ENCODE measurements around the gene WDFY4. TPM values are rescaled to one million over a fixed set of nuclear protein-coding genes. Genes with fewer than 3 reads are reported as not detected.

The WDFY4 gene, protein sequence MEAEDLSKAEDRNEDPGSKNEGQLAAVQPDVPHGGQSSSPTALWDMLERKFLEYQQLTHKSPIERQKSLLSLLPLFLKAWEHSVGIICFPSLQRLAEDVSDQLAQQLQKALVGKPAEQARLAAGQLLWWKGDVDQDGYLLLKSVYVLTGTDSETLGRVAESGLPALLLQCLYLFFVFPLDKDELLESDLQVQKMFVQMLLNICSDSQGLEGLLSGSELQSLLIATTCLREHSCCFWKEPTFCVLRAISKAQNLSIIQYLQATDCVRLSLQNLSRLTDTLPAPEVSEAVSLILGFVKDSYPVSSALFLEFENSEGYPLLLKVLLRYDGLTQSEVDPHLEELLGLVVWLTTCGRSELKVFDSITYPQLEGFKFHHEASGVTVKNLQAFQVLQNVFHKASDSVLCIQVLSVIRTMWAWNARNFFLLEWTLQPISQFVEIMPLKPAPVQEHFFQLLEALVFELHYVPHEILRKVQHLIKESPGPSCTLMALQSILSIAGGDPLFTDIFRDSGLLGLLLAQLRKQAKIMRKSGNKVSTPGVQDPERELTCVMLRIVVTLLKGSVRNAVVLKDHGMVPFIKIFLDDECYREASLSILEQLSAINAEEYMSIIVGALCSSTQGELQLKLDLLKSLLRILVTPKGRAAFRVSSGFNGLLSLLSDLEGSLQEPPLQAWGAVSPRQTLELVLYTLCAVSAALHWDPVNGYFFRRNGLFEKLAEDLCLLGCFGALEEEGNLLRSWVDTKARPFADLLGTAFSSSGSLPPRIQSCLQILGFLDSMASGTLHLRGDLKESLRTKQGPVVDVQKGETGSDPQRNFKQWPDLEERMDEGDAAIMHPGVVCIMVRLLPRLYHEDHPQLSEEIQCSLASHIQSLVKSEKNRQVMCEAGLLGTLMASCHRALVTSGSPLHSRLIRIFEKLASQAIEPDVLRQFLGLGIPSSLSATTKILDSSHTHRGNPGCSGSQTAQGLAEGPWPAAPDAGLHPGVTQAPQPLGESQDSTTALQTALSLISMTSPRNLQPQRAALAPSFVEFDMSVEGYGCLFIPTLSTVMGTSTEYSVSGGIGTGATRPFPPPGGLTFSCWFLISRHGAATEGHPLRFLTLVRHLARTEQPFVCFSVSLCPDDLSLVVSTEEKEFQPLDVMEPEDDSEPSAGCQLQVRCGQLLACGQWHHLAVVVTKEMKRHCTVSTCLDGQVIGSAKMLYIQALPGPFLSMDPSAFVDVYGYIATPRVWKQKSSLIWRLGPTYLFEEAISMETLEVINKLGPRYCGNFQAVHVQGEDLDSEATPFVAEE (N-terminal part only)
- total RNA-seq (under 0.01 and 0.66 TPM in 2 replicates), polyA plus RNA-seq (0.06 and 0.08 TPM in 2 replicates), polyA minus RNA-seq (ENCODE audit: low replicate concordance) (0.19 TPM in 1 of 2 replicates, not detected in the other)
- not detected in 2 replicates for polyA plus RNA-seq (2012)

DNA sequence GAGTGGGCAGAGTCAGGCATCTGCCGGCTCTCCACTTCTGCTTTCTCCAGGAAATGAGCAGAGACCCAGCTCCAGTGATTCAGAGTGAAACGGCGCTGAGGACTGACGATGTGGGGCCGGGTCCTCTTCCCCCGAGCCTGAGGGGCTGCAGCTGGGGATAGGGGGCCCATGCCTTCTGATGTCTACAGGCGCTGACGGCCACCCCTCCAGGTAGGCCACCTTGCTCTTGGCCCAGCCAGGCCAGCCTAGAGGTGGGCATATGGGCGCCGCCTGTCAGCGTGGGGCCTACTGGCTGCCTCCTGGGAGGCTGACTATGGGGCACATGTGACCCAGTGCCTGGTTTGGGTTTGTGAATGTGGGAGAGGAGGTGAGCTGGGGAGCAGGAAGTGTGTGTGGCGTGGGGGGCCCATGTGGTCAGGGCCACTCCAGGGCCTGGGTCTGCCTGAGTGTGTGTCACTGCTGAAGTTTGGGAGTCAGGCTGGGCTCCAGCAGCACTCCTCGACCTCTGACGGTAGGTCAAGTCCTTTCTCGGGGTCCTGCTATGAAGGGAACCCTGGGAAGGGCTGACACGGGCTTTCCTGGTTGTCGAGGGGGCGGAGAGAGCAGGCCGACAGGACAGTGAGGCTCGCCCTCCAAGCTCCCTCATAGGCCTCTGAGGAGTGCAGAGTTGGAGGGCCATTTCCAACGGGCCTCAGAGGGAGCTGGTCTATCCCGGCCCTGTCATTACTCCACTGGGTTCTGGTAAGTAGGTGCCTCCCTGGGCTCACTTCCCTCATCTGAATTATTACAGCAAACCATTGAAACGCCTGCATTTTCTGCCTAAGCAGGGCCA lies at the start of gene WDFY4:
Gene WDFY4 (plus strand): TSS at position 82 of the 832 bp plus-strand sequence. CDS start 24,860 bp downstream, outside the sequence.
- TF ChIP-seq CTCF (conservative IDR thresholded peaks at IDR 0.05 in 1 of 2, IDR thresholded peaks at IDR 0.05 in 1 of 2; ENCODE audit: low read depth in 1 of 2, low read length in 2 of 2), result no peak
- TF ChIP-seq EZH2 (IDR thresholded peaks at IDR 0.05; ENCODE audit: low read length, missing control alignments), result no peak
- H3K36me3 ChIP-seq (ENCODE audit: control insufficient read depth, insufficient read depth, low read length), result no peaks in the 10 kb centered on the region
- H2AFZ ChIP-seq (ENCODE audit: low read length), result no peak within 1 kb of the TSS
- H3K9me3 ChIP-seq (ENCODE audit: control insufficient read depth, insufficient read depth, low read depth, low read length), result no peaks in the 10 kb centered on the region
- H3K27me3 ChIP-seq (ENCODE audit: control insufficient read depth, insufficient read depth, low read length), result peaks cover 3% of the 10 kb centered on the region
- no peaks in the 10 kb centered on the region for H3K4me1 ChIP-seq (ENCODE audit: control insufficient read depth, extremely low read depth, insufficient read depth, low read length)
- no peak for DNase-seq (ENCODE audit: low read depth in 2 of 2)
- H3K4me3 ChIP-seq (replicated peaks in 1 of 4; ENCODE audit: control extremely low read depth in 1 of 4, insufficient read depth in 1 of 4, low read depth in 3 of 4, low read length in 4 of 4), result no peak within 1 kb of the TSS
- no peak within 1 kb of the TSS for H3K9ac ChIP-seq (ENCODE audit: insufficient read depth, low read length)
- no peaks in the 10 kb centered on the region for H3K79me2 ChIP-seq (ENCODE audit: control insufficient read depth, insufficient read depth, low read length)
- H3K4me2 ChIP-seq (ENCODE audit: extremely low read depth, insufficient read depth, low read length), result no peak within 1 kb of the TSS
- H3K27ac ChIP-seq (ENCODE audit: insufficient read depth, low read length), result no peak within 1 kb of the TSS
- no peaks in the 10 kb centered on the region for H4K20me1 ChIP-seq (ENCODE audit: control insufficient read depth, extremely low read depth, insufficient read depth, low read length)

GRCh38 chr10:48634984-48635557 lies 49.6 kb upstream of the WDFY4 start:
- H3K9me3 ChIP-seq (ENCODE audit: control insufficient read depth, insufficient read depth, low read depth, low read length), result no peaks in the 10 kb centered on the region
- peak overlapping the region; percentile 6 for H3K27ac ChIP-seq (ENCODE audit: insufficient read depth, low read length)
- no peak overlapping the region for H3K4me2 ChIP-seq (ENCODE audit: extremely low read depth, insufficient read depth, low read length)
- H3K27me3 ChIP-seq (ENCODE audit: control insufficient read depth, insufficient read depth, low read length), result no peaks in the 10 kb centered on the region
- no peak for TF ChIP-seq EZH2 (IDR thresholded peaks at IDR 0.05; ENCODE audit: low read length, missing control alignments)
- TF ChIP-seq CTCF (conservative IDR thresholded peaks at IDR 0.05 in 1 of 2, IDR thresholded peaks at IDR 0.05 in 1 of 2; ENCODE audit: low read depth in 1 of 2, low read length in 2 of 2), result no peak
- peaks cover 14% of the 10 kb centered on the region for H3K4me1 ChIP-seq (ENCODE audit: control insufficient read depth, extremely low read depth, insufficient read depth, low read length)
- DNase-seq (ENCODE audit: low read depth in 2 of 2), result no peak
- H3K4me3 ChIP-seq (replicated peaks in 1 of 4; ENCODE audit: control extremely low read depth in 1 of 4, insufficient read depth in 1 of 4, low read depth in 3 of 4, low read length in 4 of 4), result no peak overlapping the region
- no peak overlapping the region for H2AFZ ChIP-seq (ENCODE audit: low read length)
- H3K9ac ChIP-seq (ENCODE audit: insufficient read depth, low read length), result no peak overlapping the region
- H4K20me1 ChIP-seq (ENCODE audit: control insufficient read depth, extremely low read depth, insufficient read depth, low read length), result no peaks in the 10 kb centered on the region
- no peaks in the 10 kb centered on the region for H3K36me3 ChIP-seq (ENCODE audit: control insufficient read depth, insufficient read depth, low read length)
- H3K79me2 ChIP-seq (ENCODE audit: control insufficient read depth, insufficient read depth, low read length), result no peaks in the 10 kb centered on the region
